Lower leg skin (tissue), 4 donors: Measurements from ENCODE around the gene LAMC2. TPM values are rescaled to one million over a fixed set of nuclear protein-coding genes. Genes with fewer than 3 reads are reported as not detected.

Source experiments
- DNase-seq, 2 donors: peaks; one replicate each; pipeline ENCODE4 v3.0.0-alpha.2; 2019; ENCODE audit warnings: low spot score in 2 of 2
- H3K4me3 ChIP-seq: fragments of 200-600 bp; sonication (generic); 2 replicates; pipeline ENCODE4 v1.5.1; 2017; ENCODE audit warnings: mild to moderate bottlenecking, low read depth; ENCODE audit not compliant: poor library complexity, severe bottlenecking
- POLR2A ChIP-seq, 2 donors: fragments of 450-650 bp; IDR thresholded peaks; one replicate each; pipeline ENCODE4 v1.6.1; 2016 to 2017; ENCODE audit warnings: antibody characterized with exemption in 2 of 2, mild to moderate bottlenecking in 1 of 2, moderate library complexity in 1 of 2
- WGBS, 2 donors: methylation state at CpG; one replicate each; pipeline ENCODE4 v1.1.5; 2018; 5-methylcytosine and 5-hydroxymethylcytosine counted together
- intact Hi-C: fragments of 100-400 bp; cut with DNase I; formaldehyde crosslinking; loops from one replicate; pipeline ENCODE4 v1.15.0; 2023; ENCODE audit warnings: low total_unique reads
- total RNA-seq, 4 donors: library from RNA; depleted of rRNA; stranded (reverse); fragments of >200 nt; gene quantifications; one replicate each; pipeline ENCODE4 v1.1.0, GENCODE V29; 2016
- TF ChIP-seq, protein P1 (sequence below), 3 donors: fragments of 450-650 bp; IDR thresholded peaks; one replicate each; pipeline ENCODE4 v1.5.1; 2016; ENCODE audit warnings: antibody characterized with exemption in 3 of 3, mild to moderate bottlenecking in 3 of 3, moderate library complexity in 2 of 3

The LAMC2 gene
- total RNA-seq, 4 donors from 2014 or later, result 29.6 to 36.8 (median 33.1) TPM

DNA sequence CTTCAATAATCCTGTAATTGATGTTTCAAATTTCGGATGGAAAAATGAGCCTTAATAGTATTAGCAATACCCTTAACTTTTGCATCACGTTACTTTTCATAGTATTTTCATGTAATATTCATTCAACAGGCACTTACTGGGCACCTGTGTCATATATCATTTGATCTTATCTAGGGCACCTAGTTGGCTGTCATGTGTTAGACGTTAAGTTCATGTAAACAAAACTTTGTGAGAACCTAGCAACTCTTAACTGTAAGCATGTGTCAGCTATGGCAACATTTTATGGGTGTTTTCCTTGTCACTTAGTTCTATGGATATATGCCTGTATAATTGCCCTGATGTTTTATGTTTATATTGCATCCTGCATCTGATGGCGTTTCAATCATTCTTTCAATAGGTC is 777 bp downstream of the LAMC2 start:
- 48 to 52% methylated on average over 4 of the region's 4 CpGs for WGBS, 2 donors
- TF ChIP-seq POLR2A (IDR thresholded peaks at IDR 0.05), result no peak
- H3K4me3 ChIP-seq, result no peak overlapping the region
- no peak for DNase-seq
- intact Hi-C loops, result no loop called here

DNA sequence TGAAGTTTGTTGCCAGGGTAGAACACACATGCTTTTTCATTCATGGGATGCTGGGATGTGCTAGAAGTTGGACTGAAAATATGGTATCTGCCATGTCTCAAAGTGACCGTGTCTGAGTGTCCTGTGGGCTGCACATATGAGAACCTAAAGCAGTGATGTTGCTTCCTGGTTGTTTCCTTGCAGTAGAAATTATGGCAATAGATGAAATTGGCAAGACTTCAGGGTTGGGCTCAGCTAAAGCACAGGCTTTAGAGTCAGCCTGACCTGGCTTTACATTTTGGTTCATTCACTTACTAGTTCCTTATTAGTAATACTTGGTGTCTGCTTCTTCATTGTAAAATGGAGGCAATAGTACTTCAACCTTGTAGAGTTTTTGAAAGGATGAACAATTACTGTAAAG is 2.2 kb downstream of the LAMC2 start:
- no peak for DNase-seq
- WGBS, 2 donors, result 72 to 81% methylated on average over 1 of the region's 1 CpG
- intact Hi-C loops, result no loop called here
- TF ChIP-seq POLR2A (IDR thresholded peaks at IDR 0.05), result no peak
- TF ChIP-seq, protein P1, sequence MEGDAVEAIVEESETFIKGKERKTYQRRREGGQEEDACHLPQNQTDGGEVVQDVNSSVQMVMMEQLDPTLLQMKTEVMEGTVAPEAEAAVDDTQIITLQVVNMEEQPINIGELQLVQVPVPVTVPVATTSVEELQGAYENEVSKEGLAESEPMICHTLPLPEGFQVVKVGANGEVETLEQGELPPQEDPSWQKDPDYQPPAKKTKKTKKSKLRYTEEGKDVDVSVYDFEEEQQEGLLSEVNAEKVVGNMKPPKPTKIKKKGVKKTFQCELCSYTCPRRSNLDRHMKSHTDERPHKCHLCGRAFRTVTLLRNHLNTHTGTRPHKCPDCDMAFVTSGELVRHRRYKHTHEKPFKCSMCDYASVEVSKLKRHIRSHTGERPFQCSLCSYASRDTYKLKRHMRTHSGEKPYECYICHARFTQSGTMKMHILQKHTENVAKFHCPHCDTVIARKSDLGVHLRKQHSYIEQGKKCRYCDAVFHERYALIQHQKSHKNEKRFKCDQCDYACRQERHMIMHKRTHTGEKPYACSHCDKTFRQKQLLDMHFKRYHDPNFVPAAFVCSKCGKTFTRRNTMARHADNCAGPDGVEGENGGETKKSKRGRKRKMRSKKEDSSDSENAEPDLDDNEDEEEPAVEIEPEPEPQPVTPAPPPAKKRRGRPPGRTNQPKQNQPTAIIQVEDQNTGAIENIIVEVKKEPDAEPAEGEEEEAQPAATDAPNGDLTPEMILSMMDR (IDR thresholded peaks at IDR 0.05), result no peak
- no peak overlapping the region for H3K4me3 ChIP-seq

DNA sequence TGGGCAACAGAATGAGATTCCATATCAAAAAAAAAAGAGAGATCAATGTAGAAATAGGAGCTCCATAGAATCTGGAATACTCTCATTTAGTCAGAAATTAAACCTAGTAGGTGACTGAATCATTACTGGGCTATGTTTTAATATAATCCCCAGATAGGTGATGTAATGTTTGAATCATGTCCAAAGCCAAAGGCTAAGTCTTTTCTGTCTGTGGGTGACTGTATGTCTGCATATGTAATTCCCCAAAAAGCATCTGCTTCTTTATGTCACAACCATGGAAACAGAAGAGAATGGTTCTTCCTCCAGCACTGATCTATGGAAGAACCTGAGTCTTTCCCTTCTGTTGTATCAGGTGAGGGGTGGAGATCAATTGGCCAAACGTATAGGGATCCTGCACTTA is 5.8 kb downstream of the LAMC2 start:
- WGBS, 2 donors, result 38 to 41% methylated on average over 1 of the region's 1 CpG
- no peak for TF ChIP-seq POLR2A (IDR thresholded peaks at IDR 0.05)
- TF ChIP-seq, protein P1 (IDR thresholded peaks at IDR 0.05), result no peak
- intact Hi-C loops, result no loop called here
- DNase-seq, result no peak
- H3K4me3 ChIP-seq, result no peak overlapping the region

DNA sequence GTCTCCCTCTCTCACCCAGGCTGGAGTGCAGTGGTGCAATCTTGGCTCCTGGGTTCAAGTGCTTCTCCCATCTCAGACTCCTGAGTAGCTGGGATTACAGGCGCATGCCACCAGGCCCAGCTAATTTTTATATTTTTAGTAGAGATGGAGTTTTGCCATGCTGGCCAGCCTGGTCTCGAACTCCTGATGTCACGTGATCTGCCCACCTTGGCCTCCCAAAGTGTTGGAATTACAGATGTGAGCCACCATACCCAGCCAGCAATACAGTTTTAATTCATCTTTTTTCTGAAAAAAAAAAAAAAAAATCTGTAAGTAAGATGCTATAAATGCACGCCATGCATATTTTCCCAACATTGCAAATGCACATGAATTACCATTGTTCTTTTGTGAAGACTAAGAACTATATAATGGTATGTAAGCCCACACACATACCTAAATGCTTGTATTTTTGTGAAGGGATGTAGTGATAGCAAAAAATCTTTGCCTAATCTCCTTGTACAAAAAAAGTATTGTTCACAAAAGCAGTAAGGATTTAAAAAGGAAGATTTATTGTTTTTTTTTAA is 8.0 kb downstream of the LAMC2 start:
- DNase-seq, result no peak
- intact Hi-C loops, result no loop called here
- 72 to 89% methylated on average over 4 of the region's 4 CpGs for WGBS, 2 donors
- TF ChIP-seq, protein P1 (IDR thresholded peaks at IDR 0.05), result no peak
- TF ChIP-seq POLR2A (IDR thresholded peaks at IDR 0.05), result no peak
- H3K4me3 ChIP-seq, result no peak overlapping the region

DNA sequence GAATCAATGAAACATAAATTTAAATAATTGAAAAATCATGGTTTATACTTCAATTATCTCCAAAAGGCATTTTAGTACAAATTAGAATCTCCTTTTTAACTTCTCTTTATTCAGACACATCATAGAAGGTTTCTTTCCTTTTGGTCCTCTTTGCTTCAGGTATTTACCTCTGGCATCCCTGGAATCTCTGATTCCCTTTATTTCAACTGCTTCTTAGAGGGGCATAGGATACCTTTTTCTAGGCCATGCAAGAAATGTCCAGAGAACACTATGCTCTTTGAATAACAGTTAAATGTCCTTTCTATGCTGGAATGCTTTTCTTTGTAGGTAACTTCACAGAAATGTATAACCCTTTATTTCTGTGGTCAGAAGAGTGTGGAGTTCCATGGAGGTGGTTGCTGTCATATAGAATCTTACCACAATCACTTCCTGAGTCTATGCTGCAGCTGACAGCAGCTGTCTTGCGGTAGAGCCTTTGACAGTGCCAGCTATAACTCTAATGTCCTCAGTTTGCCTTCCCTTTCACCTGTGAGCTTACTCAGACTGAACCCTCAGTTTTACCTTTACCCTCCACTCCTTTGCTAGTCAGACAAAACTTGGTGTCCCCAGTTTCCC is 8.6 kb downstream of the LAMC2 start:
- TF ChIP-seq, protein P1 (IDR thresholded peaks at IDR 0.05), result no peak
- no peak for TF ChIP-seq POLR2A (IDR thresholded peaks at IDR 0.05)
- no peak for DNase-seq
- 67 to 86% methylated on average over 1 of the region's 1 CpG for WGBS, 2 donors
- intact Hi-C loops, result no loop called here
- H3K4me3 ChIP-seq, result no peak overlapping the region

DNA sequence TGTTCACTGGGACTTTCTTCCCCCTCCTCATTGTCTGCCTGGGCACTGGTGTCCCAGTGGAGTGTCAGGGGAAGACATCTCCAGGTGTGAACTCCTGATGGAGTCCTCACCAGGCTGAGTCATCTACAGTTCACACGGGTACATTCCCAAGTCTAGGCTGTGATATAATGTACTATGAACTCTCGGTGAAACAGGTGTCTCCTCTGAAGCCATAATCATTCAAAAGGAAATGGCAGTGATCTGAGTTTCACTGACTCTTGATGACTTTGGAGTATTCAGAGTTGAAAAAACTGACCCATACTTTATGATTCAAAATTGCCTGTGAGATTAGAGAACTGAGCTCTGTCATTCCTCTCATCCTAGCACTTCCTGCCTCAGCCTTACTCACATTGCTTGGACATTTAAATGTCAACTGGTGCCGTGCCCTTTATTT is 9.1 kb downstream of the LAMC2 start:
- intact Hi-C loops, result no loop called here
- no peak for TF ChIP-seq POLR2A (IDR thresholded peaks at IDR 0.05)
- TF ChIP-seq, protein P1 (IDR thresholded peaks at IDR 0.05), result no peak
- 50 to 52% methylated on average over 3 of the region's 3 CpGs for WGBS, 2 donors
- no peak overlapping the region for H3K4me3 ChIP-seq
- DNase-seq, result no peak
